Measurements from ENCODE around the gene PPFIBP2.

- no peak for TF ChIP-seq POLR2AphosphoS5 (IDR thresholded peaks at IDR 0.05; ENCODE audit: low read length)
- no peak for TF ChIP-seq SUZ12 (IDR thresholded peaks at IDR 0.05; ENCODE audit: unreplicated experiment)
- TF ChIP-seq SMC3 (IDR thresholded peaks at IDR 0.05; ENCODE audit: borderline replicate concordance, low read length) = no peak
- TF ChIP-seq MYC (IDR thresholded peaks at IDR 0.05; ENCODE audit: insufficient read depth, insufficient read length, insufficient replicate concordance, low read length, severe bottlenecking) = no peak
- no peak for TF ChIP-seq CUX1 (IDR thresholded peaks at IDR 0.05; ENCODE audit: insufficient replicate concordance, low read depth, low read length)
- no peak for TF ChIP-seq CEBPB (IDR thresholded peaks at IDR 0.05; ENCODE audit: borderline replicate concordance in 1 of 2, low read depth in 2 of 2, low read length in 2 of 2)
Measured at GRCh38 chr11:7525424-7525823, 11.6 kb downstream of the PPFIBP2 start.

Measured in GM12878 (cell line).